ENCODE measurements around the gene ADD3.

The ADD3 gene

GRCh38 chr10:110144507-110144906, 136.7 kb downstream of the ADD3 start:
- Histone ChIP-seq H3K27me3 (no peaks in the 10 kb centered on the region), H3K4me3 (no peak overlapping the region), H3K27ac (no peak overlapping the region), H3K36me3 (no peaks in the 10 kb centered on the region), H3K4me1 (peaks cover 0 to 8% (median 2%) of the 10 kb centered on the region in 4 donors), H3K9me3 (no peaks in the 10 kb centered on the region)
- intact Hi-C loops (cut with DNase I; ENCODE audit: low total_unique reads) = loop anchor here (5.0 kb wide), 1 partner anchor 63 kb away; the partner anchor contains the start of gene MXI1
- no peak for DNase-seq
- TF ChIP-seq, protein P1, sequence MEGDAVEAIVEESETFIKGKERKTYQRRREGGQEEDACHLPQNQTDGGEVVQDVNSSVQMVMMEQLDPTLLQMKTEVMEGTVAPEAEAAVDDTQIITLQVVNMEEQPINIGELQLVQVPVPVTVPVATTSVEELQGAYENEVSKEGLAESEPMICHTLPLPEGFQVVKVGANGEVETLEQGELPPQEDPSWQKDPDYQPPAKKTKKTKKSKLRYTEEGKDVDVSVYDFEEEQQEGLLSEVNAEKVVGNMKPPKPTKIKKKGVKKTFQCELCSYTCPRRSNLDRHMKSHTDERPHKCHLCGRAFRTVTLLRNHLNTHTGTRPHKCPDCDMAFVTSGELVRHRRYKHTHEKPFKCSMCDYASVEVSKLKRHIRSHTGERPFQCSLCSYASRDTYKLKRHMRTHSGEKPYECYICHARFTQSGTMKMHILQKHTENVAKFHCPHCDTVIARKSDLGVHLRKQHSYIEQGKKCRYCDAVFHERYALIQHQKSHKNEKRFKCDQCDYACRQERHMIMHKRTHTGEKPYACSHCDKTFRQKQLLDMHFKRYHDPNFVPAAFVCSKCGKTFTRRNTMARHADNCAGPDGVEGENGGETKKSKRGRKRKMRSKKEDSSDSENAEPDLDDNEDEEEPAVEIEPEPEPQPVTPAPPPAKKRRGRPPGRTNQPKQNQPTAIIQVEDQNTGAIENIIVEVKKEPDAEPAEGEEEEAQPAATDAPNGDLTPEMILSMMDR (IDR thresholded peaks at IDR 0.05) = no peak

DNA sequence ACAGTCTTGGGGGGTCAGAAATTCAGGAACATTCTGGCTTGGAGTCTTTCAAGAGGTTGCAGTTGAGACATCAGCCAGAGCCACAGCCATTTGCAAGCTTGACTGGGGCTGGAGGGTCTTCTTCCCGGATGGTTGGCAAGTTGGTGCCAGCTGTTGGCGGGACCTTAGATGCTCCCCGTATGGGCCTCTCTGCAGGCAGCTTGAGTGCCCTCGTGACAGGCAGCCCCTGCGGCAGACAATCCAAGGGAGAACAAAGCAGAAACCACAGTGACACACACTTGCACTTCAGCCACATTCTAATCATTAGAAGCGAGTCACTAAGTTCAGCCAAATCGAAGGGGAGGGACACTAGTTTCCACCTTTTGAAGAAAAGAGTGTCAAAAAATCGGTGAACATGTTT, 140.2 kb downstream of the ADD3 start:
- intact Hi-C loops (cut with DNase I; ENCODE audit: low total_unique reads) = no loop called here
- H3K9me3 ChIP-seq = no peaks in the 10 kb centered on the region
- DNase-seq = no peak
- H3K4me3 ChIP-seq = no peak overlapping the region
- H3K27me3 ChIP-seq = peaks cover 0 to 18% of the 10 kb centered on the region in 2 donors
- no peak overlapping the region for H3K27ac ChIP-seq
- no peaks in the 10 kb centered on the region for H3K36me3 ChIP-seq
- TF ChIP-seq, protein P1 (IDR thresholded peaks at IDR 0.05) = no peak
- no peaks in the 10 kb centered on the region for H3K4me1 ChIP-seq

GRCh38 chr10:110149259-110149658, 141.5 kb downstream of the ADD3 start:
- Histone ChIP-seq H3K27ac (no peak overlapping the region), H3K27me3 (peaks cover 0 to 24% of the 10 kb centered on the region in 2 donors), H3K36me3 (no peaks in the 10 kb centered on the region), H3K4me3 (no peak overlapping the region), H3K9me3 (no peaks in the 10 kb centered on the region), H3K4me1 (no peaks in the 10 kb centered on the region)
- TF ChIP-seq, protein P1 (IDR thresholded peaks at IDR 0.05) = no peak
- no peak for DNase-seq
- intact Hi-C loops (cut with DNase I; ENCODE audit: low total_unique reads) = no loop called here

DNA sequence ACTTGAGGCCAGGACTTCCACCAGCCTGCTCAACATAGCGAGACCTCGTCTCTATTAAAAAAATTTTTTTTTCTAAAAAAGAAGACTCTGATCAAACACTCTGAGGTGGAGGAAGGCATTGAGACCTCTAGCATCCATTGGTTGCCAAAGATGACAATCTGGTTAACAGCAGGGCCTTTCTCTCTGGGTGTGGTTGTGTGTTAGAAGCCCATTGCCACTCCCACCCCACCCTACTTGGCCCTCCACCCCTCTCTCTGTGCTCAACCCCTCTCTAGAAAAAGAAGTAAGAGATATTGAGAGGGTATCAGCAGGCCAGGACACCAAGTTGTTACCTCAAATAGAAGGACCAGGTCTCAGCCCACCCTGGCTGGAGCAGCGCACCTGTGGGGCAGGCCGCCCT, 142.3 kb downstream of the ADD3 start:
- intact Hi-C loops (cut with DNase I; ENCODE audit: low total_unique reads) = no loop called here
- Histone ChIP-seq H3K4me1 (no peaks in the 10 kb centered on the region), H3K27me3 (peaks cover 0 to 28% of the 10 kb centered on the region in 2 donors), H3K27ac (no peak overlapping the region), H3K4me3 (no peak overlapping the region), H3K9me3 (no peaks in the 10 kb centered on the region), H3K36me3 (no peaks in the 10 kb centered on the region)
- DNase-seq = no peak
- TF ChIP-seq, protein P1 (IDR thresholded peaks at IDR 0.05) = no peak

- DNase-seq = no peak
- intact Hi-C loops (cut with DNase I; ENCODE audit: low total_unique reads) = no loop called here
- no peak overlapping the region for H3K4me3 ChIP-seq
These were observed 143.2 kb downstream of the ADD3 start for GRCh38 chr10:110150981-110151380.

More at GRCh38 chr10:110150981-110151380, 143.2 kb downstream of the ADD3 start:
- H3K9me3 ChIP-seq = no peaks in the 10 kb centered on the region
- no peaks in the 10 kb centered on the region for H3K36me3 ChIP-seq
- H3K27ac ChIP-seq = no peak overlapping the region
- H3K4me1 ChIP-seq = no peaks in the 10 kb centered on the region
- H3K27me3 ChIP-seq = peaks cover 0 to 28% of the 10 kb centered on the region in 2 donors
- TF ChIP-seq, protein P1 (IDR thresholded peaks at IDR 0.05) = no peak

All from tibial artery (tissue), 4 donors.